Renal cortical epithelial cell (primary cell): ENCODE results near the gene IER3IP1. TPM values are rescaled to one million over a fixed set of nuclear protein-coding genes. Genes with fewer than 3 reads are reported as not detected.
"Not testable (repeated sequence)": the region's sequence is repeated elsewhere in the genome, so short reads cannot be mapped to it uniquely, and the experiment has no call there.

ENCODE experiments used
- DNase-seq: peaks from one replicate; pipeline ENCODE4 v3.0.0-alpha.2; 2011; ENCODE audit warnings: low read depth
- total RNA-seq: library from RNA; depleted of rRNA; stranded (reverse); fragments of >200 nt; gene quantifications from 2 replicates; pipeline ENCODE4 v1.2.3, GENCODE V29; 2014

Gene IER3IP1
- total RNA-seq, 1 donor from 2014 or later, result 19.9 TPM

DNA sequence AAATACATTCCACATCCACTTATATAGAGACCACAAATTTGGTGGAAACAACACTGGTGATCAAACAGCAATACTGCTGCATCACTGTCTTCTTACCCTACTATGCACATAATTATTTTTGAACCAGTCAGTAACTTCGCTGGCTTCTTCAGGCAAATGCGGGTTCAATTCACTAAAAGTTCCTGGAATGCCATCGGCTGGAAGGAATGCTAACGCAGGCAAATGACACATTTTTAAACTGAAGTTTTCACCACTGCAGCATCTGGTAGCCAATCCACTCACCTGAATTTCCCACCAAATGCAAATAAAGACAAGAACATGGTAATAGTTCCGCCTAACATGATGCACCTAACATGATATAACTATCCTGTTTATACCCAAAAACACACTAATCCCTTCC, 15.9 kb downstream of the IER3IP1 start:
- no peak for DNase-seq

GRCh38 chr18:47158404-47158803, 17.8 kb downstream of the IER3IP1 start:
- DNase-seq, result not testable (repeated sequence)

DNA sequence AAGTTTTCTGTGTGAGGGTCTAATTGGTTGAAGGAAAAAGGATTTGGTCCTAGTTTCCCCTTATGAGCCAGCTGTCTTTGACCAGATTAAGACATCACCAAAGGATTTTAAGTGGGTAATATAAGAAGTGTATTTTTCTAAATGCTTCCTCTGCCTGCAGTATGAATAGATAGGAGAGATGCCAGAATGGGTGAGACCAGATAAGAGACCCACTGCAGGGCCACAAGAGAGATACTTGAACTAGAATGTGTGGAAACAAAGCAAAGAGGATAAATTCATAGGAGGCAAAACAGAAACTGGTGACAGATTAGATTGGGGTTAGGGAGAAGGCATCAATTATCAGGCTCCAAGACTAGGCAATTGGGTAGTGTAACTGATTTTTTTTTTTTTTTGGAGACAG, 24.7 kb downstream of the IER3IP1 start:
- no peak for DNase-seq

- peak; percentile 5 for DNase-seq
Observed at GRCh38 chr18:47150824-47151366, 25.3 kb downstream of the IER3IP1 start.

GRCh38 chr18:47150029-47150823, 25.9 kb downstream of the IER3IP1 start, which contains the start of gene HDHD2:
HDHD2 (minus strand) TSS chr18:47150500; CDS start chr18:47136439, 14,061 bp downstream.
- peak; percentile 45 for DNase-seq

DNA sequence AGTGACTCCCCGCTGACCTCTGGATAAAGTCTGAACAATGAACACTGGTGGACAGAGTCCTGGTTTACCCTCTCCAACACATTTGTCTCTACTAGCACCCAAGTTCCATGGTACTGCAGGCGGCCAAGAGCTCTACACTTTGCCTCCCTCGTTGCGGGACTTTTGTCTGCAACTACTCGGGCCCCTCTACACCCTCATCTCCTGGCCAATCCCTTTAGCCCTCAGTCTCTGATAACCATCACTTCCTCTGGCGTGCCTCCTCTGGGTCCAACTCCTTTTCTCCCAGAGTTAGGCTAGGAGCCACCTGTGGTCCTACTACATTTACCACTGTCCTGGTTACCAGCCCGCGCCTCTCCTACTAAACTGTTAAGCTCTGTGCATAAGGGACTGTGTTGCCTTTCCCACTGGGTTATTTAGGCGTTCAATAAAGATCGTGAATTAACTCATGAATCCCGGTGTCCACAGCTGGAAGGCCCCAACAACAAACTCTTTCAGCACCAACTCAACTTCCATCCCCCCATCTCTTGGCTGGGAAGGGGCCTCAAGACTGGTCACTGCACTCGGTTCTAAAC, 26.6 kb downstream of the IER3IP1 start:
- DNase-seq, result no peak

DNA sequence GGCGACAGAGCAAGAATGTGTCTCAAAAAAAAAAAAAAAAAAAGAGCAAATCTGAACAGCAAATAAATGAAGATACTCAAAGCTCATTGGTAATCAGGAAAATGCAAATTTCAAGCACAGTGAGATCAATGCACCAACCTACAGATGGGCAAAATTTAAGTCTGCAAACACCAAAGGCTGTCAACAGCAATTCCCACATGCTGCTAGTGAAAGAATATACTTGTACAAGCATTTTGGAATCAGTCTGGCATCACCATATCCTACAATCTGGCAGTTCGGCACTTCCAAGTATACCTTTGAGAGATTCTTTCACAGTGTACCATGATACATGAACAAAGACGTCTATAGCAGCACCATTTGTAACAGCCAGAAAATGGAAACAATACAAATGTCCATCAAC, 30.0 kb downstream of the IER3IP1 start:
- DNase-seq, result no peak

- no peak for DNase-seq
Observed at GRCh38 chr18:47143899-47144485, 32.2 kb downstream of the IER3IP1 start.

- DNase-seq, result no peak
Observed at GRCh38 chr18:47143153-47143552, 33.0 kb downstream of the IER3IP1 start.

DNA sequence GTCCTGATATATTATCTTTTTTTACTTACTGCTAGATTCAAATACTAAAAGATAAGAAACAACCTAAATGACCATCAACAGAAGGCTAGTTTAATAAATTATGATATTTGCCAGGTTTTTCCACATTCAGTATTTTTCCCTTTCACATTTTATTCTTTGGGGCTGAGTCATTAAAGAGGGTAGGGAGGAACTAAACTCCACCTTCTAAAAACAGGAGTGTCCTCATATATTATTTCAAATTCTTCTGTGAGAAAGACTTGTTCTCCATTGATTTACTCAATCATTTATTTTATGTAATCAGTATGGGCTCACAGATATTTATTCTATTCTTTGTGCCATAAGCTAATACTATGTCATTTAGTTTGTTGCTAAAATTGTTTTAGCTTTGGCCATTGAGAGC, 34.9 kb downstream of the IER3IP1 start:
- DNase-seq, result no peak

DNA sequence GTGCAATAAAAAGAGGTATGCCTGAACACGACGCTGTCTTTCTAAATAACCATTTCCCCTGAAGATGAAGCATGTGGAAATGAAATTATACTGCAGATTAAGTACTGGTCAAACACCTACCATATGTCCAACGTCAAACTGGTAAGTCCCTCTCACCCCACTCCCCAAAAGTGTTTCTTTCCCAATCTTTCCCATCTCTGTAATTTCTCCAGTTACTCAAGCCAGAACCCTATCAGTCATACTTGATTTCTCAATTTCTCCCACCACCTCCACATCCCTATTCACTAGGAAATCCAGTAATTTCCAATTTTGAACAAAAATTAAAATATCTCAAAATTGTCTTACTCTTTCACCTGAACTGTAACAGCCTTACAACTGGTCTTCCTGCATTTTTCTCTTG, 55.0 kb downstream of the IER3IP1 start:
- DNase-seq, result no peak

DNA sequence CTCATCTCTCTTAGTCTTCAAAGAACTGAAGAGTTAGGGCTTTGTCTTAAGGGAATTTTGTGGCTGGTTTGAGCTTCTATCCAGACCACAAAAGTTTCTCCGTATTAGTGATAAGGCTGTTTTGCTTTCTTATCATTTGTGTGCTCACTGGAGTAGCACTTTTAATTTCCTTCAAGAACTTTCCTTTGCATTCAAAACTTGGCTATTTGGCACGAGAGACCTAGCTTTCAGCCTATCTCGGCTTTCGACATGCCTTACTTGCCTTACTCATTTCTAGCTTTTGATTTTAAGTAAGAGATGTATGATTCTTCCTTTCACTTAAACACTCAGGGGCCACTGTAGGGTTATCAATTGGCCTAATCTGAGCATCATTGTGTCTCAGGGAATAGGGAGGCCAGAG, 55.7 kb downstream of the IER3IP1 start:
- no peak for DNase-seq

- DNase-seq, result no peak
Observed at GRCh38 chr18:47118981-47119380, 57.2 kb downstream of the IER3IP1 start.

- DNase-seq, result peak; percentile 68
Observed at GRCh38 chr18:47115205-47115604, 61.0 kb downstream of the IER3IP1 start.

DNA sequence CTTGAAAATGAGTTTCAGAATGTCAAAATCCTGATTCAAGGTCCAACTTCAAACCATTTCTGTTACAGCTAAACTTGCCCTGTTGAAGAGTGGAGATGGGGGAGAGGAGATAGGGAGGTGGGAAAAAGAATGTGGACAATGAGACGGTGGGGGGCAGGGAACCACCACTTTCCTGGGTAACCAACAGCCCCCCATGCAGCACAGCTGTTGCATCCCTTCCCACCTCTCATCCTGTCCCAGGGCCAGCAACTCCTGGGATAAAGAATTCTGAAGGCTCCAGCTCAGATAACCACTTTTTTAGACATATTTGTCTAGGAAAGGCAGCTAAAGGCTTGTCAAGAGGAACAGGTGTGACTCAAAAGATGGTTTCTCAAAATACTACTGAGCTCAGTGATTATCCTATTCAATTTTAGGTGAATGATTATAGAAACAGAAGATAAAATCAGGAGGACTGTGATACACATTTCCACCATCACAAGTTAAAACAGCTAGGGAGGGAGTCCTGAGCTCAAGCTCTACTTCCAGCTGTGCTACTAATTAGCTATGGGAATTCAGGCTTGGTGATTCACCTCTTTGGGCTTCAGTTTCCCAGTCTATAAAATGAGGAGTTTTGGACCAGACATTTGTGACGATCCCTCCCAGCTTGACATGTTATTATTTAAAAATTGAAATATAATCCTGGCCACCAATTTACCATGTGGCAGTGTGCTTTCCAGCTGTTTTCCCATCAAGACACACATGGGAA, 62.2 kb downstream of the IER3IP1 start:
- DNase-seq, result peak; percentile 11

DNA sequence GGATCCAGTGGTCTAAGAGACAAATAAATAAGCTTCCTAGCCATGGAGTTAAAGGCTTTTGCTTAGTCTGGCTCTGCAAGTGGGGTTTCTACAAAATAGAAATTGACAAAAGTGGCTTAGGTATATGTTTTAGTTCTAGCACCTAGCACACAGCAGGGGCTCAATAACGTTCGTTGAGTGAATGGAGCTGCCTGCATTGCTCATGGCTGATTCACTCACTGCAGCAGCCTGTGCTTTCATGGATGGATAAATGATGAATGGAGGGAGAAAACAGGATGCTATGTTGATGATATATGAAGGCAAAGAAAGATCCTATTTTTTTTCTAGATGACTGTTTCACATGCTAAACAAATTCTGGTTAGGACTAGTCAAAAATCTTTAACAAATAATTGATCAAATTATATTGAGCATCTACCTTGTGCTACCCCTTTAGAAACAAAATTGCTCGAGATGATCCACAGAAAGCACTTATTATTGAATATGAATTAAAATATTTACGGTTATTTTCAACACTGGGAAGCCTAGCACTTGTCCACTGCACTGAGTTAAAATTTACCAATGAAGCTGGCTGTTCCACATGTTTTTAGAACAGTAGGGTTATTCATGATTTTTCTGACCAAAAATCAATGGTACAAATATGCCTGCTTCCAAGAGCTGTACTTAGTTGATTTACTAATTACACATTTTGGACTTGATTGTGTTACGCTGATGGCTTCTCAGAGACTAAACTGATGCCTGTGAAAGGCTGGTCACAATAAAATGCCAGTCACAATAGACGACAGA, 65.5 kb downstream of the IER3IP1 start:
- no peak for DNase-seq

GRCh38 chr18:47109720-47110119, 66.4 kb downstream of the IER3IP1 start:
- no peak for DNase-seq

DNA sequence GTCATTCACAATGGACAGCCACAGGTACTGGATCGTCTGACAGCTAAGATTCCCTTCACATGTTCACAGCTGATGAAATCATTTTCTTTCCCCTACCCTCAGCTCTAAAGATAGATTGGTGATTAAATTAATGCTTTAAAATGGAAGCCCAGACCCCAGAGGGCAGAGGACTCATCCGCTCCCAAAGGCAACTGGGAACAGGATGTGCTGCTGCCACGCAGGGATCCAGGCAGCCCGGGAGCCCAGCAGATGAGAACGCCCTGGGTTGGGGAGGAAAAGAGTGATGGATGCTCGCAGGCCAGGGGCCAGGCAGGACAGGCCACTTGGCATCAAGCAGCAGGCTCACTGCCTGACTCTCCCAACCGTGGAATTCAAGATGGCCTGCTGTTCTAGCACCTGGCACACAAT, 67.2 kb downstream of the IER3IP1 start:
- no peak for DNase-seq

- DNase-seq, result no peak
Observed at GRCh38 chr18:47108373-47108772, 67.8 kb downstream of the IER3IP1 start.
